GM12873 (cell line): ENCODE measurements around the gene TMEM135.

Experiments used
- CTCF ChIP-seq: IDR thresholded peaks from 2 replicates; pipeline ENCODE4 v1.5.1; 2012; ENCODE audit warnings: low read depth, mild to moderate bottlenecking, moderate library complexity, low read length, control low read depth; ENCODE audit not compliant: insufficient read depth; ENCODE audit errors: missing control alignments

The TMEM135 gene

GRCh38 chr11:87263264-87263838 is 225.6 kb downstream of the TMEM135 start:
- no peak for TF ChIP-seq CTCF

- no peak for TF ChIP-seq CTCF
Observed at GRCh38 chr11:87263979-87264378, 226.2 kb downstream of the TMEM135 start.

- no peak for TF ChIP-seq CTCF
Observed at GRCh38 chr11:87265132-87265531, 227.4 kb downstream of the TMEM135 start.

- TF ChIP-seq CTCF: no peak
Observed at GRCh38 chr11:87265979-87266378, 228.2 kb downstream of the TMEM135 start.

GRCh38 chr11:87266751-87267150 is 229.0 kb downstream of the TMEM135 start:
- no peak for TF ChIP-seq CTCF

- TF ChIP-seq CTCF: no peak
Observed at GRCh38 chr11:87275176-87275575, 237.4 kb downstream of the TMEM135 start.

- TF ChIP-seq CTCF: no peak
Observed at GRCh38 chr11:87280143-87280542, 242.4 kb downstream of the TMEM135 start.
